H9 (cell line): Measurements from ENCODE around the gene KLHL13. TPM values are rescaled to one million over a fixed set of nuclear protein-coding genes. Genes with fewer than 3 reads are reported as not detected.

Experiments used
- DNase-seq: peaks from one replicate; pipeline ENCODE4 v3.0.0-alpha.2; 2017
- H2AFZ ChIP-seq: one replicate; pipeline ENCODE4 v1.6.1; 2013; ENCODE audit warnings: mild to moderate bottlenecking, low read length, control low read depth, moderate library complexity
- H2AK5ac ChIP-seq: 2 replicates; pipeline ENCODE4 v1.6.1; 2013; ENCODE audit warnings: low read length, control low read depth, mixed read lengths; ENCODE audit not compliant: insufficient read length
- H2BK120ac ChIP-seq: one replicate; pipeline ENCODE4 v1.6.1; 2013; ENCODE audit warnings: low read depth, mild to moderate bottlenecking, low read length, control low read depth, inconsistent platforms; ENCODE audit not compliant: poor library complexity, severe bottlenecking
- H2BK12ac ChIP-seq: 2 replicates; pipeline ENCODE4 v1.6.1; 2013; ENCODE audit warnings: low read length, control low read depth, mixed read lengths, low read depth; ENCODE audit not compliant: insufficient read length
- H2BK15ac ChIP-seq: 2 replicates; pipeline ENCODE4 v1.6.1; 2013; ENCODE audit warnings: low read depth, low read length, control low read depth
- H2BK20ac ChIP-seq: one replicate; pipeline ENCODE4 v1.6.1; 2013; ENCODE audit warnings: low read depth, mild to moderate bottlenecking, low read length, control low read depth, inconsistent platforms; ENCODE audit not compliant: poor library complexity, severe bottlenecking
- H2BK5ac ChIP-seq: 2 replicates; pipeline ENCODE4 v1.6.1; 2013; ENCODE audit warnings: low read length, control low read depth, mixed read lengths; ENCODE audit not compliant: insufficient read length
- H3K14ac ChIP-seq: 2 replicates; pipeline ENCODE4 v1.6.1; 2013; ENCODE audit warnings: low read length, control low read depth; ENCODE audit not compliant: insufficient read depth
- H3K18ac ChIP-seq: 2 replicates; pipeline ENCODE4 v1.6.1; 2013; ENCODE audit warnings: low read depth, mild to moderate bottlenecking, mixed read lengths, low read length, control low read depth; ENCODE audit not compliant: insufficient read length
- H3K23ac ChIP-seq: 2 replicates; pipeline ENCODE4 v1.6.1; 2013; ENCODE audit warnings: low read length, control low read depth, mixed read lengths, low read depth; ENCODE audit not compliant: insufficient read length
- H3K23me2 ChIP-seq: 2 replicates; pipeline ENCODE4 v1.6.1; 2013; ENCODE audit warnings: low read depth, mild to moderate bottlenecking, mixed read lengths, low read length, control low read depth; ENCODE audit not compliant: insufficient read length, poor library complexity, severe bottlenecking
- H3K27ac ChIP-seq: 2 replicates; pipeline ENCODE4 v1.5.1; 2013; ENCODE audit warnings: low read length, control low read depth, mixed read lengths, low read depth; ENCODE audit not compliant: insufficient read length
- H3K27me3 ChIP-seq: 2 replicates; pipeline ENCODE4 v1.6.1; 2013; ENCODE audit warnings: low read length, control low read depth, inconsistent platforms; ENCODE audit not compliant: insufficient read depth
- H3K4ac ChIP-seq: 2 replicates; pipeline ENCODE4 v1.6.1; 2013; ENCODE audit warnings: low read depth, mild to moderate bottlenecking, control low read depth, inconsistent platforms, low read length, moderate library complexity
- H3K4me1 ChIP-seq: 2 replicates; pipeline ENCODE4 v1.6.1; 2013; ENCODE audit warnings: low read length, control low read depth, inconsistent platforms; ENCODE audit not compliant: insufficient read depth
- H3K4me2 ChIP-seq: 2 replicates; pipeline ENCODE4 v1.6.1; 2013; ENCODE audit warnings: low read length, control low read depth, mixed read lengths; ENCODE audit not compliant: insufficient read length, insufficient read depth
- H3K56ac ChIP-seq: 2 replicates; pipeline ENCODE4 v1.6.1; 2013; ENCODE audit warnings: low read depth, mild to moderate bottlenecking, mixed read lengths, low read length, control low read depth; ENCODE audit not compliant: insufficient read length
- H3K79me1 ChIP-seq: 2 replicates; pipeline ENCODE4 v1.6.1; 2013; ENCODE audit warnings: low read depth, mild to moderate bottlenecking, moderate library complexity, low read length, control low read depth, inconsistent platforms; ENCODE audit not compliant: insufficient read depth, poor library complexity, severe bottlenecking
- H3K79me2 ChIP-seq: 2 replicates; pipeline ENCODE4 v1.6.1; 2013; ENCODE audit warnings: low read length, control low read depth, inconsistent platforms; ENCODE audit not compliant: insufficient read depth
- H3K9ac ChIP-seq: 2 replicates; pipeline ENCODE4 v1.6.1; 2013; ENCODE audit warnings: low read length, control low read depth, mixed read lengths; ENCODE audit not compliant: insufficient read length; ENCODE audit errors: extremely low read depth
- H3K9me3 ChIP-seq: one replicate; pipeline ENCODE4 v1.6.1; 2013; ENCODE audit warnings: low read depth, low read length, inconsistent platforms; ENCODE audit not compliant: control insufficient read depth
- H3T11ph ChIP-seq: one replicate; pipeline ENCODE4 v1.6.1; 2013; ENCODE audit warnings: mild to moderate bottlenecking, low read length, control low read depth, inconsistent platforms
- H4K20me1 ChIP-seq: one replicate; pipeline ENCODE4 v1.6.1; 2013; ENCODE audit not compliant: control insufficient read depth, insufficient read length, insufficient read depth
- H4K5ac ChIP-seq: 2 replicates; pipeline ENCODE4 v1.6.1; 2013; ENCODE audit warnings: low read depth, mild to moderate bottlenecking, mixed read lengths, low read length, control low read depth; ENCODE audit not compliant: insufficient read length
- H4K8ac ChIP-seq: replicated peaks from 2 replicates; pipeline ENCODE4 v1.6.1; 2013; ENCODE audit warnings: low read length, control low read depth, mixed read lengths, low read depth; ENCODE audit not compliant: insufficient read length
- H4K91ac ChIP-seq: 2 replicates; pipeline ENCODE4 v1.6.1; 2013; ENCODE audit warnings: low read depth, mild to moderate bottlenecking, moderate library complexity, mixed read lengths, low read length, control low read depth; ENCODE audit not compliant: insufficient read length
- H3K27ac Mint-ChIP-seq, 3 experiments: 2 replicates in 2 of 3; 3 replicates in 1 of 3; pipeline ENCODE4 v1.8.0; 2020 to 2021; ENCODE audit warnings: mixed read lengths in 3 of 3, mild to moderate bottlenecking in 1 of 3, moderate library complexity in 1 of 3
- H3K27me3 Mint-ChIP-seq: 2 replicates; pipeline ENCODE4 v1.8.0; 2021; ENCODE audit warnings: low read depth, mild to moderate bottlenecking, moderate library complexity, mixed read lengths
- H3K36me3 Mint-ChIP-seq, 3 experiments: 2 replicates in 2 of 3; 3 replicates in 1 of 3; pipeline ENCODE4 v1.8.0; 2020 to 2021; ENCODE audit warnings: low read depth in 3 of 3, mixed read lengths in 3 of 3; ENCODE audit not compliant: insufficient read depth in 1 of 3
- H3K4me1 Mint-ChIP-seq, 2 experiments: 2 replicates each; pipeline ENCODE4 v1.8.0; 2020; ENCODE audit warnings: mixed read lengths in 2 of 2
- H3K4me3 Mint-ChIP-seq, 2 experiments: 2 replicates in 1 of 2; 3 replicates in 1 of 2; pipeline ENCODE4 v1.8.0; 2020 to 2021; ENCODE audit warnings: mild to moderate bottlenecking in 2 of 2, mixed read lengths in 2 of 2, moderate library complexity in 1 of 2
- H3K9me3 Mint-ChIP-seq, 2 experiments: 2 replicates in 1 of 2; 3 replicates in 1 of 2; pipeline ENCODE4 v1.8.0; 2020; ENCODE audit warnings: mild to moderate bottlenecking in 2 of 2, mixed read lengths in 2 of 2, moderate library complexity in 1 of 2
- CTCF ChIP-seq: fragments of 200-600 bp; sonication (generic); conservative IDR thresholded peaks from 3 replicates; pipeline ENCODE4 v1.8.0; 2021; ENCODE audit warnings: antibody characterized with exemption, mild to moderate bottlenecking
- WGBS: extraction: QIAGEN DNeasy Blood & Tissue Kit; methylation state at CpG from one replicate; pipeline ENCODE4 v1.1.7; 2013; ENCODE audit warnings: missing lambda C conversion rate, low lambda C conversion rate, mixed read lengths; ENCODE audit not compliant: insufficient read length; ENCODE audit errors: extremely low coverage; 5-methylcytosine and 5-hydroxymethylcytosine counted together
- total RNA-seq: library from RNA; stranded (reverse); gene quantifications from 2 replicates; pipeline ENCODE4 v1.2.1, GENCODE V29; 2021

Gene KLHL13
- total RNA-seq, 1 experiment from 2014 or later = 4.1 TPM

- Histone ChIP-seq H3K23ac (no peak overlapping the region), H3K79me1 (no peaks in the 10 kb centered on the region), H2AK5ac (no peak overlapping the region), H3K4me1 (no peaks in the 10 kb centered on the region), H2BK5ac (no peak overlapping the region), H4K5ac (no peak overlapping the region), H2BK12ac (no peak overlapping the region), H3K4me2 (no peak overlapping the region), H3K27me3 (no peaks in the 10 kb centered on the region), H3K18ac (no peak overlapping the region), H3K9me3 (peaks cover 17% of the 10 kb centered on the region), H2BK20ac (no peak overlapping the region), H3K23me2 (no peaks in the 10 kb centered on the region), H3K79me2 (no peaks in the 10 kb centered on the region), H3K27ac (no peak overlapping the region), H3K9ac (no peak overlapping the region), H4K8ac (no peak overlapping the region), H4K91ac (no peak overlapping the region), H2BK120ac (no peak overlapping the region), H4K20me1 (no peaks in the 10 kb centered on the region), H3K14ac (no peak overlapping the region), H2BK15ac (no peak overlapping the region), H3K56ac (no peak overlapping the region), H3T11ph (no peak overlapping the region), H3K4ac (no peak overlapping the region), H2AFZ (no peak overlapping the region)
- DNase-seq = no peak
- no peaks in the 10 kb centered on the region for H3K36me3 Mint-ChIP-seq
- H3K4me1 Mint-ChIP-seq = no peaks in the 10 kb centered on the region
- peaks cover 0 to 43% of the 10 kb centered on the region in 2 experiments; a peak in 3 of 5 replicates for H3K9me3 Mint-ChIP-seq
- no CpG with 5 or more reads among the region's 2 CpGs for WGBS
- no peak overlapping the region for H3K4me3 Mint-ChIP-seq
- TF ChIP-seq CTCF = no peak
- H3K27me3 Mint-ChIP-seq = peaks cover 3% of the 10 kb centered on the region
- H3K27ac Mint-ChIP-seq = no peak overlapping the region
These were observed 265.6 kb downstream of the KLHL13 start for GRCh38 chrX:117851025-117851424.

Other genes with a start within 250 kb of the KLHL13 start
- 27.7 and 29.6 TPM in 2 replicates for gene WDR44, start 229.3 kb upstream of the KLHL13 start, total RNA-seq